HG03571 (cell line): ENCODE data around the gene RARB.

Source experiments
- ATAC-seq: cut with Tn5 transposase; IDR thresholded peaks from one replicate; pipeline ENCODE4 v1.9.1; 2021; ENCODE audit not compliant: unreplicated experiment

Gene RARB

GRCh38 chr3:25503898-25504301 lies 75.8 kb downstream of the RARB start:
- no peak for ATAC-seq

- ATAC-seq: no peak
These were observed 77.5 kb downstream of the RARB start for GRCh38 chr3:25505581-25505980.

GRCh38 chr3:25507811-25508210 lies 79.7 kb downstream of the RARB start:
- ATAC-seq: no peak

- ATAC-seq: no peak
These were observed 80.4 kb downstream of the RARB start for GRCh38 chr3:25508433-25508832.

GRCh38 chr3:25508901-25509300 lies 80.8 kb downstream of the RARB start:
- ATAC-seq: no peak

- no peak for ATAC-seq
These were observed 82.7 kb downstream of the RARB start for GRCh38 chr3:25510797-25511196.

GRCh38 chr3:25511972-25512721 lies 84.1 kb downstream of the RARB start:
- ATAC-seq: no peak

GRCh38 chr3:25513642-25514266 lies 85.7 kb downstream of the RARB start:
- no peak for ATAC-seq

GRCh38 chr3:25515171-25515570 lies 87.1 kb downstream of the RARB start:
- no peak for ATAC-seq

GRCh38 chr3:25520926-25521559 lies 93.0 kb downstream of the RARB start:
- ATAC-seq: no peak

GRCh38 chr3:25527336-25527735 lies 99.3 kb downstream of the RARB start:
- ATAC-seq: no peak

- ATAC-seq: no peak
These were observed 99.7 kb downstream of the RARB start for GRCh38 chr3:25527801-25528200.

- ATAC-seq: no peak
These were observed 103.9 kb downstream of the RARB start for GRCh38 chr3:25531971-25532370.

- no peak for ATAC-seq
These were observed 104.5 kb downstream of the RARB start for GRCh38 chr3:25532431-25533162.

GRCh38 chr3:25533399-25533798 lies 105.3 kb downstream of the RARB start:
- no peak for ATAC-seq

GRCh38 chr3:25534007-25534406 lies 105.9 kb downstream of the RARB start:
- no peak for ATAC-seq

- ATAC-seq: no peak
These were observed 108.7 kb downstream of the RARB start for GRCh38 chr3:25536521-25537391.

- ATAC-seq: no peak
These were observed 109.5 kb downstream of the RARB start for GRCh38 chr3:25537516-25537915.

GRCh38 chr3:25540273-25540672 lies 112.2 kb downstream of the RARB start:
- no peak for ATAC-seq

- ATAC-seq: no peak
These were observed 114.5 kb downstream of the RARB start for GRCh38 chr3:25542492-25543039.
